ENCODE measurements around the gene CDC14B.

The CDC14B gene

GRCh38 chr9:96458226-96458625 is 161.4 kb downstream of the CDC14B start:
- Histone ChIP-seq H3K36me3 (ENCODE audit: control insufficient read depth, insufficient read depth, low read length) (no peaks in the 10 kb centered on the region), H3K4me3 (replicated peaks; ENCODE audit: low read depth, low read length) (no peak overlapping the region), H3K27me3 (replicated peaks; ENCODE audit: control insufficient read depth, insufficient read depth, low read length) (no peaks in the 10 kb centered on the region)
- DNase-seq (ENCODE audit: extremely low read depth, insufficient read length), result no peak
- TF ChIP-seq CTCF (IDR thresholded peaks at IDR 0.05; ENCODE audit: insufficient read depth, low read length, poor library complexity, severe bottlenecking), result no peak

- no peak for TF ChIP-seq CTCF (IDR thresholded peaks at IDR 0.05; ENCODE audit: insufficient read depth, low read length, poor library complexity, severe bottlenecking)
- Histone ChIP-seq H3K4me3 (replicated peaks; ENCODE audit: low read depth, low read length) (no peak overlapping the region), H3K27me3 (replicated peaks; ENCODE audit: control insufficient read depth, insufficient read depth, low read length) (no peaks in the 10 kb centered on the region), H3K36me3 (ENCODE audit: control insufficient read depth, insufficient read depth, low read length) (no peaks in the 10 kb centered on the region)
- no peak for DNase-seq (ENCODE audit: extremely low read depth, insufficient read length)
Observed at GRCh38 chr9:96457266-96457665, 162.4 kb downstream of the CDC14B start.

GRCh38 chr9:96453625-96454024 is 166.0 kb downstream of the CDC14B start:
- no peaks in the 10 kb centered on the region for H3K27me3 ChIP-seq (replicated peaks; ENCODE audit: control insufficient read depth, insufficient read depth, low read length)
- H3K4me3 ChIP-seq (replicated peaks; ENCODE audit: low read depth, low read length), result no peak overlapping the region
- no peaks in the 10 kb centered on the region for H3K36me3 ChIP-seq (ENCODE audit: control insufficient read depth, insufficient read depth, low read length)
- DNase-seq (ENCODE audit: extremely low read depth, insufficient read length), result no peak
- peak; percentile 38 for TF ChIP-seq CTCF (IDR thresholded peaks at IDR 0.05; ENCODE audit: insufficient read depth, low read length, poor library complexity, severe bottlenecking)

GRCh38 chr9:96450613-96451528 is 168.8 kb downstream of the CDC14B start:
- Histone ChIP-seq H3K4me3 (replicated peaks; ENCODE audit: low read depth, low read length) (peak overlapping the region; percentile 76), H3K36me3 (ENCODE audit: control insufficient read depth, insufficient read depth, low read length) (no peaks in the 10 kb centered on the region), H3K27me3 (replicated peaks; ENCODE audit: control insufficient read depth, insufficient read depth, low read length) (no peaks in the 10 kb centered on the region)
- no peak for TF ChIP-seq CTCF (IDR thresholded peaks at IDR 0.05; ENCODE audit: insufficient read depth, low read length, poor library complexity, severe bottlenecking)
- DNase-seq (ENCODE audit: extremely low read depth, insufficient read length), result peak; percentile 30
